GM19324 (cell line): Measurements from ENCODE around the gene CFAP92.
"Not testable (repeated sequence)": the region's sequence is repeated elsewhere in the genome, so short reads cannot be mapped to it uniquely, and the experiment has no call there.

Source experiments
- ATAC-seq: cut with Tn5 transposase; IDR thresholded peaks from one replicate; pipeline ENCODE4 v1.9.1; 2021; ENCODE audit warnings: mild to moderate bottlenecking, moderate library complexity; ENCODE audit not compliant: unreplicated experiment, low FRiP score

The CFAP92 gene

GRCh38 chr3:128872744-128873143 lies 121.1 kb downstream of the CFAP92 start:
- no peak for ATAC-seq

GRCh38 chr3:128872282-128872681 lies 121.6 kb downstream of the CFAP92 start:
- ATAC-seq, result no peak

GRCh38 chr3:128870347-128870746 lies 123.5 kb downstream of the CFAP92 start:
- no peak for ATAC-seq

GRCh38 chr3:128867200-128868125 lies 126.4 kb downstream of the CFAP92 start:
- no peak for ATAC-seq

- not testable (repeated sequence) for ATAC-seq
Measured at GRCh38 chr3:128864849-128865804, 128.7 kb downstream of the CFAP92 start.

GRCh38 chr3:128864351-128864811 lies 129.5 kb downstream of the CFAP92 start:
- no peak for ATAC-seq

- no peak for ATAC-seq
Measured at GRCh38 chr3:128863560-128863959, 130.3 kb downstream of the CFAP92 start.

- no peak for ATAC-seq
Measured at GRCh38 chr3:128861491-128861890, 132.4 kb downstream of the CFAP92 start.
